OCI-LY7 (cell line): ENCODE measurements around the gene KCNIP1. TPM values are rescaled to one million over a fixed set of nuclear protein-coding genes. Genes with fewer than 3 reads are reported as not detected.

Source experiments
- total RNA-seq, 2 experiments: library from RNA; depleted of rRNA in 1 of 2; stranded (reverse); fragments of >200 nt in 1 of 2; shearing (Covaris generic) in 1 of 2; gene quantifications; 2 replicates each; pipeline ENCODE4 v1.2.3, GENCODE V29; 2014 to 2022

The KCNIP1 gene
- total RNA-seq, 2 experiments from 2014 or later, result not detected

Other genes starting within 250 kb of the KCNIP1 start
- gene LCP2, start 206.2 kb upstream of the KCNIP1 start, total RNA-seq (2014; rRNA removed; shearing (Covaris generic)), result not detected in 2 replicates
- 2.6 and 3.1 TPM in 2 replicates for gene LCP2, start 206.2 kb upstream of the KCNIP1 start, total RNA-seq (2022)
- gene KCNMB1, start 114.7 kb upstream of the KCNIP1 start, total RNA-seq (2014; rRNA removed; shearing (Covaris generic)), result not detected in 2 replicates
- not detected in 2 replicates for gene KCNMB1, start 114.7 kb upstream of the KCNIP1 start, total RNA-seq (2022)